CD1c-positive myeloid dendritic cell (primary cell): Measurements from ENCODE around the gene PLPP7.
"Not testable (repeated sequence)": the region's sequence is repeated elsewhere in the genome, so short reads cannot be mapped to it uniquely, and the experiment has no call there.

Experiments used
- DNase-seq: peaks from one replicate; pipeline ENCODE4 v3.0.0-alpha.2; 2016; ENCODE audit errors: extremely low spot score

Gene PLPP7

GRCh38 chr9:131289301-131290035 is at the start of gene PLPP7:
TSS of gene PLPP7 (plus strand) at chr9:131289723. CDS start at chr9:131289998, 275 bp downstream.
- peak; percentile 13 for DNase-seq

DNA sequence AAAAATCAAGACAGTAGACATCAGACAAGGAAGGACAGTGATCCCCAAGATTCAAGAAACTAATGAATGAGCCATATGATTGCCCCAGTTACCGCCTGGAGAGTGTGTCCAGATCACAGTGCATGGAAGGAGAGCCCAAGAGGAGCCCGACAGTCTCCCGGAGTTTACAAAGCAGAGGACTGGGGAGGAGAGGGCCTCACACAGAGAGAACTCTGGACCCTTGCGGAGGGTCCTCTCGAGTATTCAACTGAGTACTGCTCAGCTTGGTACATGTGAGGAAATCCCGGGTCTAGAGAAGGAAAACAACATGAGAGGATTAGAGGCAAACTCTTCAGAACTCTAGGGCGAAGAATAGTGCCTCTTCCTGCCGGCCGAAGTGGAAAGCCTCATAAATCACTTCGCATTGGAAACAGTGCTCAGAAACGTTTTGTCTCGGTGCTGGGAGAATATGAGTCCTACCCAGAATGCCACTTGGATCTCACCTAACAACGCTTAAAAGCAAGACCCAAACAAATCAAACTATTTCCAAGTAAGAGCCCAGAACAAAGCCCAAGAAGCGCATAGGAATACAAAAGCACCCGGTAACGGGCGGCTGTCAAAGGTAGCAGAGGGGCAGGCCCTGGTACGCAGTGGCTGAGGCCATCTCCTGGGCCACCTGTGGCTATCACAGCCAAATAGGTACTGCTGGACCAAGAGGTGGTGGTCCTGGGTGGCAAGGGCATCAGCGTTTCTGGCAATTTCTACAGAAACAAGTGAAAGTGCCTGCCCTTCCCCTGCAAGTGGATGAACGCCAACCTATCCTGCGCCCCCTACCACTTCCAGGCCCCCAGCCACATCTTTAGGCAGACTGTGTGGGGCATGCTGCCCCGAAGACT is 49.2 kb upstream of the PLPP7 start:
- no peak for DNase-seq

GRCh38 chr9:131244331-131244730 is 45.2 kb upstream of the PLPP7 start:
- not testable (repeated sequence) for DNase-seq

DNA sequence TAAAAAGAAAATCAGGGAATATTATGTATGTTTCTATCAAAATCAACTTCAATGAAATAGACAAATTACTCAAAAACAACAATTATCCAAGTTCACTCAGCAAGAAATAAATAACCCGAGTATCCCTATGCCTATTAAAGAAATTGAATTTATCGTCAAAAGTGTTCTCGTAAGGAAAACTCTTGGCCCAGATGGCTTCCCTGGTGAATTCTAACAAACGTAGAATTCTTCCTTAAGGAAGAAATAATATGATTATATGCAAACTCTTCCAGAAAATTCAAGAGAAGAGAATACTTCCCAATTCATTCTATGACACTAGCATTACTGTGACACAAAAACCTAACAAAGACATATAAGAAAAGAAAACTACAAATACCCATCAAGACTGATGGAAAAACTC is 42.9 kb upstream of the PLPP7 start:
- DNase-seq, result no peak

- peak; percentile 59 for DNase-seq
Measured at GRCh38 chr9:131252120-131252519, 37.4 kb upstream of the PLPP7 start.

- DNase-seq, result peak; percentile 90
Measured at GRCh38 chr9:131253891-131254491, 35.5 kb upstream of the PLPP7 start.

DNA sequence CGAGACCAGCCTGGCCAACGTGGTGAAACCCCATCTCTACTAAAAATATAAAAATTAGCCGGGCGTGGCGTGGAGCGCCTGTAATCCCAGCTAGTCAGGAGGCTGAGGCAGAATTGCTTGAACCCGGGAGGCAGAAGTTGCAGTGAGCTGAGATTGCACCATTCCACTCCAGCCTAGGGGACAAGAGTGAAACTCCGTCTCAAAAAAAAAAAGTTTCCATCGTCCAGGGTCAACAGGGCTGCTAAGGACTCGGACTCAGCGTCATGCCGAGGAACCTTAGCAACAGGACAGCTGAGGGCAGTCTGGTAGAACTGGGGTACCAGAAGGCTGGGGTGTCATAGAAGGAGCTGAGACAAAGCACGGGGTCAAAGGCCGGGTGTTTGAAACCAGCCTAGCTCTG is 34.9 kb upstream of the PLPP7 start:
- peak; percentile 15 for DNase-seq

- no peak for DNase-seq
Measured at GRCh38 chr9:131255676-131256197, 33.8 kb upstream of the PLPP7 start.

- no peak for DNase-seq
Measured at GRCh38 chr9:131257266-131258025, 32.1 kb upstream of the PLPP7 start.

DNA sequence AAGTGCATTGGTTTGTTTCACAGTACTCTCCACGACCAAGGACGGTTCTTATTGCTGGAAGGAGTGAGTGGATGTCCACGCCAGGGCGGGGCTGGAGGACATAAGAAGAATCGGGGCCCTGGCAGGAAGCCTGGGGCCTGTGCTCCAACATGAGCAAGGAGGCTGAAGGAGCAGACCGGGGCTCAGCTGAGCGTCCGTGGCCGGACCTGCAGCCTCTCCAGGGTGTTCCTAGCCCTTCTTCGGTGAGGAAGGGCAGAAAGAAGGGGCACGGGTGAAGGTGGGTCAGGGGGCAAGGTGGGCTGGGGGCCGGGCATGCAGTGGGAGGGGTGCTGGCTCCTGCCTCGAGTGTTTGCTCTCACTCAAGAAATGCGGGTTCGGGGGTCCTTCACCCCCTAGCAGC is 31.3 kb upstream of the PLPP7 start:
- no peak for DNase-seq

DNA sequence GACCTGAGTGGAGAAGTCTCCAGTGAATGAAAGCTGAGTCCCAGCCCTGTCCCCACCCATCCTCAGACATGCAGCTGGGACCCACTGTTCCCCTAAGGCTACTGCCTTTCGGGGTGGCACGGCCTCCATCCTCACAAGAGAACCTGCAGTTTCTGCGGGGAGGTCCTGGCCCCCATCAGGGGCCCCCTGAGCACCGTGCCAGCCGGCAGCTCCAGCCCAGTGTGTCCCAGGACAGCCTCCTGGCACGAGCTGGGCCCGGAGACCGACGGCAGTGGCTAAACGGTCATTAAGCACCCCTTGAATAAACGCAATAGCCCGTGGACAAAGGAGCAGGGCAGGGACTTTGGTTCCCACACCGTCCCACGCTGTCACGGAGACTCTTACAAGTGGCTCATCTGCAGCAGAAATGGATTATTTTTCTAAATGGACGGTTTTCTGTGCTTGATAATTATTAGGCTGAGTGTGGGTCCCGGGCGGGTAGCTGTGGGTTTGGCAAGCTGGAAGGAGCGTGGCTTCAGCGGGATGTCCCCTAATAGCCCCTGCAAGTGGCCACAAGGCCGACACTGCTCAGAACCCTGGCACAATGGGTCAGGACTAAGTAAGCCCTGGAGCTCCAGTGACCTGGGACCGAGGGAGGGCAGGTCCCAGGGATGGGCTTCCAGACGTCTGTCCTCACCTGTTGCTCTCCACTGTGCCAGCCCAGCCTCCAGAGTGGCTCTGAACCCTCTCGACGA is 30.7 kb upstream of the PLPP7 start:
- DNase-seq, result no peak

GRCh38 chr9:131259432-131259898 is 30.1 kb upstream of the PLPP7 start:
- no peak for DNase-seq

DNA sequence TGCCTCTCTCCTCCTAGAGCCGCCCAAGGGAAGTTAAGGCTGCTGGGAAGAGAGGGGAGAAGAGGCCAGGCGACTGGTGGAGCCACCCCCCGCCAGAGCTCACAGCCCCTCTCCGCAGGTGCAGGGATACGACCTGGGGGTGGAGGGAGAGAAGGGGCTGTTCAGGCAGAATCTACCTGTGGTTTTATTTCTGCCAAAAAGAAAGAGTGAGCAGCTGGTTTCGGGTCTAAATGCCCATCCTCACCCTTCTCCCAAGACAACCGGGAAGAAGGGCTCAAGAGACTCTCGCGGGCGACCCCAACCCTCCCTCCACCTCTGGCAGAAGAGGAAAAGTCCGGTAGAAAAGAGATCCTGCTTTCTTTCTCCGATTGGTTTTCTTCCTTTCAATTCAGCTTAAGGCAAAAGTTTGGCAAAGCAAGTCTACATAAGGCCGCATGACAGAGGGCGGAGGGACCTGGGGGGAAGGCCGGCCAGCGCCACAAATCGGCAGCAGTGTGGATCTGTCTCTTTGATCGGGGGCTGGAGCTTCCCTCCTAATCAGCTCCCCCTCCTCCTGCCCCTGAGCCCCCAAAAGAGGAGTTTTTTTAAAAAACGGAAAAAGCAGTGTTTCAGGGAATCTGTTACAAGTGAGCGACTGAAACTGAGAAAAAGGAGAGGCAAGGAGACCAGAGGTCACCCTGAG is 29.5 kb upstream of the PLPP7 start:
- no peak for DNase-seq

- DNase-seq, result no peak
Measured at GRCh38 chr9:131260751-131261452, 28.6 kb upstream of the PLPP7 start.

DNA sequence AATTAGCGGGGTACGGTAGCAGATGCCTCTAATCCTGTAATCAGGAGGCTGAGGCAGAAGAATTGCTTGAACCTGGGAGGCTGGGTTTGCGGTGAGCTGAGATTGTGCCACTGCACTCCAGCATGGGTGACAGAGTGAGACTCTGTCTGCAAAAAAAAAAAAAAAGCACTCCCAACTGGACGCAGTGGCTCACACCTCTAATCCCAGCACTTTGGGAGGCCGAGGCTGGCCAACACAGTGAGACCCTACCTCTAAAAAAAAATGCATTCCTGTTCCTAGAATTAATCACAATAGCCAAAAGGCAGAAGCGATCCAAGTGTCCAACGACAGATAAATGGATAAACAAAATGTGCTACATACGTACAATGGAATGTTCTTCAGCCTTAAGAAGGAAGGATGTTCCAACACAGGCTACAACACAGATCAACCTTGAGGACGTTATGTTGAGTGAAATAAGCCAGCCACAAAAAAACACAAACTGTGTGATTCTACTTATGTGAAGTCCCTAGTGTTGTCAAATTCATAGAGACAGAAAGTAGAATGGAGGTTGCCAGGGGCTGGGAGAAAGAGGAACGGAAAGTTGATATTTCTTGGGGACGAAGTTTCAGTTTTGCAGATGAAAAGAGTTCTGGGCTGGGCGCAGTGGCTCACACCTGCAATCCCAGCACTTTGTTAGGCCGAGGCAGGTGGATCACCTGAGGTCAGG is 27.0 kb upstream of the PLPP7 start:
- DNase-seq, result peak; percentile 60

DNA sequence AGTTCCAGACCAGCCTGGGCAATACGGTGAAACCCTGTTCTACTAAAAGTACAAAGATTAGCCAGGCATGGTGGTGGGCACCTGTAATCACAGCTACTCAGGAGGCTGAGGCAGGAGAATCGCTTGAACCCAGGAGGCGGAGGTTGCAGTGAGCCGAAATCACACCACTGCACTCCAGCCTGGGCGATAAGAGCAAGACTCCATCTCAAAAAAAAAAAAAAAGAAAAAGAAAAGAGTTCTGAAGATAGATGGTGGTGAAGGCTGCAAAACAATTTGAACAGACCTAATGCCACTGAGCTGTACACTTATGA is 26.5 kb upstream of the PLPP7 start:
- not testable (repeated sequence) for DNase-seq

- DNase-seq, result no peak
Measured at GRCh38 chr9:131263701-131264100, 25.8 kb upstream of the PLPP7 start.

DNA sequence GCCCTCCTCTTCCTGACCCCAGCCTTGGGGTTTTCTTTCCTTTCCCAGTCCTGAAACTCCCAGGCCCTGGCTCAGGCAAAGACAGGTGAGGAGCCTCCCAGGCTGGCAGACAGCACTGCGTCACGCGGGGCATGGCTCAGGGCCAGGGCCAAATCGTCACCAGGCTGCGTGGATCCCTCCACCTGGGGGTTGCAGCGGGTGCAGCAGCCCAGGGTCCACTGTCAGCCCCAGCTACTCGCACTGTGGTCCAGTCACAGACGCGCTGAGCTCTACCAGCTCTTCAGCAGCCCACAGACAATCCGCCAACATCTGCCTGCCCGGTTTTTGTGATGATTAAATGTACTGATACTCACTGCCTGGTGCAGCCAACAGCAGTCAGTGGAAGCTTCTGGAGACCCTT is 25.3 kb upstream of the PLPP7 start:
- no peak for DNase-seq
